GM12865 (cell line): Measurements from ENCODE around the gene GPR26.
"Not testable (repeated sequence)": the region's sequence is repeated elsewhere in the genome, so short reads cannot be mapped to it uniquely, and the experiment has no call there.

Experiments
- DNase-seq: peaks from one replicate; pipeline ENCODE4 v3.0.0; 2010; ENCODE audit warnings: low read depth
- H3K4me3 ChIP-seq: 2 replicates; pipeline ENCODE4 v1.5.1; 2011; ENCODE audit warnings: mild to moderate bottlenecking, low read depth, low read length, control low read depth
- CTCF ChIP-seq: IDR thresholded peaks from 2 replicates; pipeline ENCODE4 v1.5.1; 2011; ENCODE audit warnings: low read length, control low read depth, low read depth, inconsistent platforms; ENCODE audit not compliant: insufficient read depth; ENCODE audit errors: missing control alignments

GPR26 gene

GRCh38 chr10:123720536-123720935 is 54.4 kb downstream of the GPR26 start:
- DNase-seq: no peak
- TF ChIP-seq CTCF: no peak
- H3K4me3 ChIP-seq: no peak overlapping the region

GRCh38 chr10:123721441-123722049 is 55.4 kb downstream of the GPR26 start:
- H3K4me3 ChIP-seq: no peak overlapping the region
- DNase-seq: no peak
- no peak for TF ChIP-seq CTCF

- no peak for TF ChIP-seq CTCF
- no peak for DNase-seq
- H3K4me3 ChIP-seq: no peak overlapping the region
These were observed 56.2 kb downstream of the GPR26 start for GRCh38 chr10:123722351-123722750.

- no peak overlapping the region for H3K4me3 ChIP-seq
- no peak for DNase-seq
- no peak for TF ChIP-seq CTCF
These were observed 58.6 kb downstream of the GPR26 start for GRCh38 chr10:123724747-123725146.

- no peak for DNase-seq
- no peak for TF ChIP-seq CTCF
- H3K4me3 ChIP-seq: no peak overlapping the region
These were observed 60.2 kb downstream of the GPR26 start for GRCh38 chr10:123726381-123726780.

- no peak overlapping the region for H3K4me3 ChIP-seq
- no peak for DNase-seq
- no peak for TF ChIP-seq CTCF
These were observed 60.7 kb downstream of the GPR26 start for GRCh38 chr10:123726836-123727235.

GRCh38 chr10:123729523-123729922 is 63.4 kb downstream of the GPR26 start:
- H3K4me3 ChIP-seq: no peak overlapping the region
- DNase-seq: no peak
- no peak for TF ChIP-seq CTCF

- not testable (repeated sequence) for DNase-seq, H3K4me3 ChIP-seq
These were observed 70.8 kb downstream of the GPR26 start for GRCh38 chr10:123736917-123737316.
